GM12872 (cell line): Measurements from ENCODE around the gene BTG1.

Experiments
- TF ChIP-seq, protein P1 (sequence below): IDR thresholded peaks from 3 replicates; pipeline ENCODE4 v1.5.1; 2011; ENCODE audit warnings: low read depth, mild to moderate bottlenecking, low read length, moderate library complexity; ENCODE audit not compliant: insufficient read depth

Gene BTG1, protein sequence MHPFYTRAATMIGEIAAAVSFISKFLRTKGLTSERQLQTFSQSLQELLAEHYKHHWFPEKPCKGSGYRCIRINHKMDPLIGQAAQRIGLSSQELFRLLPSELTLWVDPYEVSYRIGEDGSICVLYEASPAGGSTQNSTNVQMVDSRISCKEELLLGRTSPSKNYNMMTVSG

DNA sequence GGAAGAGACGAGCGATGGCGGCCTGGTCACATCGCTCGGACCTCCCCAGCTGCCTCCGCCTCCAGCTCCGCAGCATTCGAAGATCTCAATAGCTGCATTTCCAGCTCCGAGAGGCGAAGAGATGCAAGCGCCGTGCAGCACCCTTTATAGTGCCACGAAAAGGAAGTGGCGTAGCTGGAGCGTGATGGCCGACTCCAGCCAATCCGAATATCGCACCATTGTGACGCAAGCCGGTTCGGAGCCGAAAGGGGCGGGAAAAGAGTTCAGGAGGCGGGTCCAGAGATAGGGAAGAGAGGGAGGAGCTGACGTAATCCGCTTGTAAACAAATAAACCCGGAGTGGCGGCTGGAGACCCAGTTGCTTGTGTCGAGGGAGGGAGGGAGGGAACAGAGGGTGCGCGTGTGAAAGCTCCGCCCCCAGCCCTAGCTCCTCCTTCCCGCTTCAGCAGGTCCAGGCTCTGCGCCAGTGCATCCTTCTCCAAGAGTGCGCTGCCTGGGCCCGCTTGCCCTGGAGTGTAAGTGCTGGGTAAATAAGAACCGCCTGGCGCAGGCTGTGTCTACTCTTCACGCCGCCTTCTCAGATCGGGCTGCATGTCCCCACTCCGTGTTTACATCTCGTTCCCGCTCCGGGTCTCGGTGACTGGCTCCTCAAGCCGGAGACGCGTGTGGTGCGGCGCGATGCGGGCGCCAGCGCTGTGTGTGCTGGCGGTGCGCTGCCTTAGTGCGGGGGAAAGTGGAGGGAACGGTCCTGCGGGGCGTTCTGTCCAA lies at the start of gene BTG1:
TSS of gene BTG1 (minus strand) at position 116 of the 766 bp plus-strand sequence. CDS start 311 bp downstream, outside the sequence.
- TF ChIP-seq, protein P1, sequence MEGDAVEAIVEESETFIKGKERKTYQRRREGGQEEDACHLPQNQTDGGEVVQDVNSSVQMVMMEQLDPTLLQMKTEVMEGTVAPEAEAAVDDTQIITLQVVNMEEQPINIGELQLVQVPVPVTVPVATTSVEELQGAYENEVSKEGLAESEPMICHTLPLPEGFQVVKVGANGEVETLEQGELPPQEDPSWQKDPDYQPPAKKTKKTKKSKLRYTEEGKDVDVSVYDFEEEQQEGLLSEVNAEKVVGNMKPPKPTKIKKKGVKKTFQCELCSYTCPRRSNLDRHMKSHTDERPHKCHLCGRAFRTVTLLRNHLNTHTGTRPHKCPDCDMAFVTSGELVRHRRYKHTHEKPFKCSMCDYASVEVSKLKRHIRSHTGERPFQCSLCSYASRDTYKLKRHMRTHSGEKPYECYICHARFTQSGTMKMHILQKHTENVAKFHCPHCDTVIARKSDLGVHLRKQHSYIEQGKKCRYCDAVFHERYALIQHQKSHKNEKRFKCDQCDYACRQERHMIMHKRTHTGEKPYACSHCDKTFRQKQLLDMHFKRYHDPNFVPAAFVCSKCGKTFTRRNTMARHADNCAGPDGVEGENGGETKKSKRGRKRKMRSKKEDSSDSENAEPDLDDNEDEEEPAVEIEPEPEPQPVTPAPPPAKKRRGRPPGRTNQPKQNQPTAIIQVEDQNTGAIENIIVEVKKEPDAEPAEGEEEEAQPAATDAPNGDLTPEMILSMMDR, result no peak

DNA sequence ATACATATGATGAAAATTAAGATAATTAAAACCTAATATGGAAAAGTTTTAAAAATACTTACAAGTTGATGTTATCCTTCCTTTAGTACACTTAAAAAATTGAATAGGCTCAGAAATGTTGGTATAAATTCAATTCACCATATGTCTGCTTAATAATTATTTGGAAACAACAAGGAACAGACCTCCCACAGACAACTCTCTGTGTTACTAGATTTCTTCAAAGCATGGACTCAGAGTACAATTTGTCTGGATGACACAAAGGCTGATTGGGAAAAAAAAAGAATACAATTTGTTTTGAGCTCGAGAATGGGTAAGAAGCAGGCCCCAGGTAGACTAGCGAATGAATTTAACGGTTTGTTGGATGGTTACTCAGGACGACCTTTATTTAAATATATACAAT lies 48.9 kb upstream of the BTG1 start:
- TF ChIP-seq, protein P1, result no peak

DNA sequence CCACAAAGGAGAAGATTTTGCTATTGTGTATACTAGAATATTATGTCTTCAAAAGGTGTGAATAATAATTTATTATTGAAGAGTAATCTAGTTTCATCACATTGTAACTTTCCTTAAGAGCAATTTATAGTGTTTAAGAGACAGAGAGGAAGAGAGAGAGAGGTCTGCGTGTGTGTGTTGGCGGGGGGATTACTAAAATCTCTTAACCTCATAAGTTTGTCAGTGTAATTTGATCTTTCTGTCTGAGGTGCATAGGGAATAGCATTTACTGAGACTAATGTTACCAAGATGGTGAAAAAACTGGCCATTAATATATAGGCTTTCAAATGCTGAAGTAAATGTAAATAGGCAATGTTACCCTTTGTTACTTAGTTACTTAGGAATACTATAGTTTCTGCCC lies 48.2 kb upstream of the BTG1 start:
- TF ChIP-seq, protein P1, result no peak

DNA sequence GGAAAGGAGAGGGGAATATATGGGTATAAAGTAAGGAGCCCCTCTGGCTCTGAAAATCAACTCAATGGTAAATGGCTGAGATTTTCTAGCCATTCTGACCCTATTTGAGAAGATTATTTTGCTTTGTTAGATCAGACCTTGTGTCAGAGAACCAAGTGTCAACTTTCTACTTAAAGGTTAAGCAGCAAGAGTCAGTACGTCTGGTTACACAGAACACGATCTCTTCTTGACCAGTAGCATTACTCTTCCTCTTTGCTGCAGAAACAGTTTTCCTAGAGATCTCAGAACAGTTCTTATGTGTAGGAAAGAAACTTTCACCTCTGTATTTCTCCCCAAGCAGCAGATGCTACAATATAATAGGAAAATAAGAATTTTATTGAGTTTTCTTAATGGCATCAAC lies 47.4 kb upstream of the BTG1 start:
- TF ChIP-seq, protein P1, result no peak

DNA sequence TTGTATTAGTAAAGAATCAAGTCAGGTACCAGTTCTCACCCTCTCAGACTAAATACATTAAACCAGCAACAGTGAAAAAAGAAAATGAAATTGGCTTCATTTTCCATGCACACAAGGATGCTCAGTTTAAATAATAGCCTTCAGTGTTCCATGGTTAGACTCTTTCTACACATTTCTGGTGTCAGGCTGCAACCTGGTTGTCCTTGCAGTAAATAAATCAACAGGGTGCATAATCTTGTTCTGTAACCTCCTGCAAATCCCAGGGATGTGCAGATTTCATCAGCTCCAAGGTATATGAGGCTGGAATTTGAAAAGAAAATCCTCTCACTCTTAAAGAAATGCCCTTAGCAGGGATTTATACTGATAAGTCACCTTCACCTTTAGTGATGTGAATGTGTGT lies 46.7 kb upstream of the BTG1 start:
- TF ChIP-seq, protein P1, result no peak

DNA sequence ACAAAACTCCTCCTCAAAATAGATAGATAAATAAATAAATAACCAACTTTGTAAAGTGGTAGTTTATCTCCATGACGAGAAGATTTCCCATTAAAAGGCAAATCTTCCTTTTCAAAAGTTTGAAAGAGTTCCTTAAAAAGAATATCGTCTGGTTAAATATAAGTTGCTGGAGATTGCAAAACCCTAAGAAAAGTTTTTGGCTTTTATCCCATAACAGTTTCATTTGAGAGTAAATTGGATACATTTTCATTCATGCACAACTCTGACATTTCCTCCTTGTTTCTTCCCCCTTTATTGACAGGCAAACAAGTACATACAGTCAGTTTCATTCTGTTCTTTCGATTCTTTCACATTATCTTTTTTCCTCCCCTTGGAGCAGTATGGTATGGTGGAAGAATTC lies 45.4 kb upstream of the BTG1 start:
- TF ChIP-seq, protein P1, result no peak

DNA sequence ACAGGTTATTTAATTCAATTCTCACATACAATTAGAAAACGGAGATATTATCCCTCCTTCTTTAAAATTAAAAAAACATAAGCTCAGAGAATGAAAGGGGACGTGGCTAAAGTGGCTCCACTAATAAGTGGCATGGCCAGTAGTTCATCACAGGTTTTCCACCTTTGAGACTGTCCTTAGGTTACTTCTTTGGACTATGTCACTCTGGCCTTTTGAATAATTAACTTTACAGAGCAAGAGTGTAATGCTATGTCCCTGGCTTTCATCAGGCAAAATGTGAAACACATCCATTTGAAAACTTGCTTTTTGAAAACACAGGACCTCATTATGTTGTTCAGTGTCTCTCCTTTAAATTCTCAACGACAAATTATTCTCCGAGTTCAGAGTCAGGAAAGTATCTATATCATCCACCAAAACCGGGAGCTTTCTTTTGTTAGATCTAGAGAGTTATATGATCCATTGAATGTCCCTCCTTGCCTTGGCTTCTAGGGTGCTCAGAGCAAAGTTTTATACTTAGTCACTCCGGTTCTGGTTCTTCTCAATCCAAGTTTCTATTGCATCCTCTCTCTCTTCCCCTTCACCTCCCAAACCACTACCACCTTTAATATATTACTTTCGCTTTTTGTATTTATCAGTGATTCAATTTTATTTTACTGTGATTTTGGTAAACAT lies 43.0 kb upstream of the BTG1 start:
- TF ChIP-seq, protein P1, result no peak
